GM20431 (cell line): ENCODE results near the gene ITGB2.

Source experiments
- in situ Hi-C: fragments of 300-500 bp; cut with MseI, MboI; formaldehyde crosslinking; loops from one replicate; pipeline ENCODE4 v1.15.0; 2020; ENCODE audit warnings: low sequenced_read_pairs; ENCODE audit not compliant: unreplicated experiment

The ITGB2 gene

DNA sequence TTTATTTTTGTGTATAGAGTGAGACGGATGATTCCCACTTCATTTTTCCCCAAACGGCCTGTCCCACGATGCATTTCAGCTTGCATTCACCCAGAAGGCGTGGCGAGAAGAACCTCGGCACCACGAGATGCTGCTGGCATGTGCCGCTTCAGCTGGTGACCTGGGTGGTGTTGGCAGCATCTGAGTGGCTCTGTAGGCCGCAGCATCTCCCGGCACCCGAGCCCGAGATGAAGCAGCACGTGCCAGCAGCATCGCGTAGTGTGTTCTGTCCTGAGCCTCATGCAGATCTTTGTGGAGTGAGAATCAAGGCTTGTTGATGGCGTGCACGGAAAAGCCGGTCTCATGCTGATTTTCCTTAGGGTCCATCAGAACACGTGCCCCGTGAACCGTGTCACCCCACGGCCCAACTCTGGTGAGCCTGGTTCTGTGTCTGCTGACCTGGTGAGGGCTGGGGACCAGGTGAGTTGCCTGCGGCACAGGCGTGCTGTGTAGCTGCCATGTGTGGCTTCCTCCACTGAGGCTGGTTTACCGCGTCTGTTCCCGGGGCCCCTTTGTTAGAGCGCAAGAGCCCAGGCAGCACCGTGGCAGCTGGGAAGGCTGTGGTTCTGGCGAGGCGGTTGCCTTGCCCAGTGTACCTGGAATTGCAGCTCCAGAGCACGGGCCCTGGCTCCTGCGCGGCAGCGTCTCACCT, 35.8 kb upstream of the ITGB2 start:
- in situ Hi-C loops: loop anchor here (10.0 kb wide), 1 partner anchor 178 kb away; no protein-coding TSS in a partner anchor

DNA sequence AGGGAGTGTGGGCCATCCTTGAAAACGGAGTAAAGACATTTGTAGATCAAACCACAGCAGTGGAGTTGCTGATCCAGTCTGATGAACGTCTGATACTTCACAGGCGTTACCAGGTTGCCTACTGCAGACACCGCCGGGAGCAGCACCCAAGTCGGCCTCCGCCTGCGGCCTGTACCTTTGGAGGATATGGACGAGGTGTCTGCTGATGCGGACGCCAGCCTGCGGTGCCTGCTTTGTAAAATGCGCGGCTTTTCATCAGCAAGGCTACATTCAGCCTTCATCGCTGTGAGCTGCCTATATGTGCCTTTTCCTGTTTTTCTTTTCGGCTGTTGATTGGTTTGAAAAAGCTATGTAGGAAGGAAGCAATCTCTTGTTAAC, 35.1 kb upstream of the ITGB2 start:
- in situ Hi-C loops: loop anchor here (10.0 kb wide), 1 partner anchor 179 kb away; no protein-coding TSS in a partner anchor

- in situ Hi-C loops: loop anchor here (10.0 kb wide), 1 partner anchor 180 kb away; no protein-coding TSS in a partner anchor
Measured at GRCh38 chr21:44955141-44955797, 34.6 kb upstream of the ITGB2 start.

- in situ Hi-C loops: loop anchor here (10.0 kb wide), 1 partner anchor 180 kb away; no protein-coding TSS in a partner anchor
Measured at GRCh38 chr21:44954281-44954771, 33.6 kb upstream of the ITGB2 start.

GRCh38 chr21:44953628-44954021, 32.9 kb upstream of the ITGB2 start:
- in situ Hi-C loops: loop anchor here (10.0 kb wide), 1 partner anchor 181 kb away; no protein-coding TSS in a partner anchor

DNA sequence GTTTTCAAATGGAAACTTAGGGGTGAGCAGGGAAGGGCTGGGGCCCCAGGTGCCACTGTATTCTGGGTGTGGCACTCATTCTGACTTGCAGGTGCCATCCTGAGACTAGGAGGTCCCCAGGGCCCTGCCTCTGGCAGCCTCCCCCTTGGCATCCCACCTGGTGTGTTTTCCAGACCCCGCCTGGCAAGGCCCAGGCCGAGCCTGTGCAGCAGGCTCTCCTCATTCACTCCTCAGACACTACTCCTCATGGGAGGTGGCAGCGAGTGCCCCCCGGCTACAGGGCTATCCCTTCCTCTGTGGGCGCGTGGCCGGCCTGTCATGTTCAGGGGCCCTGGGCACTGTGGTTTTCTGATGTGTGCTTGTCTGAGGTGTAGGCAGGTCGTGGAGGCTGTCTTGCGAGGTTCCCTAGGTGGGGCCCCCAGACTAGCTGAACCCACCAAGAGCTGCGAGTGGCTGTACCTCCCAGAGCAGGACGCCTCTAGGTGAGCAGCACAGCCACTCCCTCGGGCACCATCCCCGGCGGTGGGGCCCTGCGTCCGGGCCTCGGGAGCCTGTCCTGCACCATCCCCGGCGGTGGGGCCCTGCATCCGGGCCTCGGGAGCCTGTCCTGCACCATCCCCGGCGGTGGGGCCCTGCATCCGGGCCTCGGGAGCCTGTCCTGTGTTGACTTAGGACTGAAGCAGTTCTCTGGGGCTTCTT, 32.4 kb upstream of the ITGB2 start:
- in situ Hi-C loops: loop anchor here (10.0 kb wide), 1 partner anchor 182 kb away; no protein-coding TSS in a partner anchor

DNA sequence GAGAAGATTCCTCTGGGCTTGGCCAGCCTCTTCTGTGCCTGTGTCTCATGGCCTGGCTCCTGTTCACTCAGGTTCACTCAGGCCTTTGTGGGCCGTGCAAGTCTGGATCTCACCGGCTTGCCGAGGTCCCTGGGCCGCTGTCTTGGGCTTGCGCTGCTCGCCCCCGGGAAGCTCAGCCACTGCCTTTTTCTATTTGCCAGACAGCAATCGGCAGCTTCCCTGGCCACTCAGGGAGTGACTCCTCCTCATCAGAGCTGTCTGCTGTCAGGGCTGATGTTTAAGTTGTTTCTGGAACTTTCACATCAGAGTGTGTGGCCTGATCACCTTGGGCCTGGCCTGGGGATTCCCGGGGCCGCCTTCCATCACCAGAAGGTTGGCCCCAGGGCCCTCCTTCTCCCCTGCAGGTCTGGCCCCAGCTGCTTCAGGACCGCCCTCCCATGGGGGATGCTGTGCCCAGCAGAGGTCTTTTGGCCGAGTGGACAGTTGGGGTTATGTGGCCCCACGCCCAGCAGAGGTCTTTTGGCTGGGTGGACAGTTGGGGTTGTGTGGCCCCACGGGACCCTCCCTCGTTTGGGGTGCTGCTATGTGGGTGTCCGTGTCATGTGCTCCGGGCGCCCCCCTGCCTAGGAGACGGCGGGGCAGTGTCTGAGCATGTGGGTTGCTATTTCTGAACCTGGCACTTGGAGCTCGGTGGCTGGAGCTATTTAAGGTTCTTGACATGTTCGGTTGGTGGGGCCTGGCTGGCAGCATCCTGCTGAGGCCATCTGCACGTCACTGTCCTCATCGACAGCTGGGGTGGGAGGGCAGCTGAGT, 31.6 kb upstream of the ITGB2 start:
- in situ Hi-C loops: loop anchor here (10.0 kb wide), 1 partner anchor 182 kb away; no protein-coding TSS in a partner anchor

- in situ Hi-C loops: loop anchor here (10.0 kb wide), 1 partner anchor 183 kb away; no protein-coding TSS in a partner anchor
Measured at GRCh38 chr21:44951186-44951915, 30.7 kb upstream of the ITGB2 start.

GRCh38 chr21:44950351-44950750, 29.7 kb upstream of the ITGB2 start:
- in situ Hi-C loops: loop anchor here (10.0 kb wide), 1 partner anchor 184 kb away; no protein-coding TSS in a partner anchor

GRCh38 chr21:44949779-44950198, 29.1 kb upstream of the ITGB2 start:
- in situ Hi-C loops: loop anchor here (10.0 kb wide), 2 partner anchors 65 to 185 kb away; no protein-coding TSS in a partner anchor

DNA sequence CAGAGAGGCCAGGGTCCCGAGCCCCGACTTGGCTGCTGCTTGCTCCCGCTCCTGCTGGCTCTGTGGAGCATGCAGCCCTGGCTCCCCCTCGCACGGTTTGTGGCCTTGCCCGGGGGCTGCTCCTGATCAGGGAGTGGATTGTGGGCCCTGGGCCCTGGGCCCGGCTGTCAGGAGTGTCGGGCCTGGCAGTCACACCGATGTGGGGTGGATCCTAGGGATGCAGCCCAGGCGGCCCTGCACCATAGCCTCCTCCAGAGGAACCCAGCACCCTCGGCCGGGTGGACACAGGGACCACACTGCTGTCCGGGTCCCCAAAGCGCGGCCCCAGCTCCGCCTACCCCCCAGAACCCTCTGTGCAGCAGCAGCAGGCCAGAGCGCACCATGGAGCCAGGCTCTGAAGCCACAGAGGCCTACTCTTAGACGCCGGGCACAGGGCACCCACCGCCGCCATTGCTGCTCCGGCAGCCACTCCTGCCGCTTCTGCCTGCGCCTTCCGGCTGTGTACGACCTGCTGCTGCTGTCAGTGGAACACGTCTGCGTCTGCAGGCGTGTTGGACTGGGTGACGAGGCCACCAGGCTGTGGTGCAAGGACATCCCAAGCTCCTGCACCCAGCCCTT, 28.6 kb upstream of the ITGB2 start:
- in situ Hi-C loops: loop anchor here (10.0 kb wide), 1 partner anchor 64 kb away; no protein-coding TSS in a partner anchor

DNA sequence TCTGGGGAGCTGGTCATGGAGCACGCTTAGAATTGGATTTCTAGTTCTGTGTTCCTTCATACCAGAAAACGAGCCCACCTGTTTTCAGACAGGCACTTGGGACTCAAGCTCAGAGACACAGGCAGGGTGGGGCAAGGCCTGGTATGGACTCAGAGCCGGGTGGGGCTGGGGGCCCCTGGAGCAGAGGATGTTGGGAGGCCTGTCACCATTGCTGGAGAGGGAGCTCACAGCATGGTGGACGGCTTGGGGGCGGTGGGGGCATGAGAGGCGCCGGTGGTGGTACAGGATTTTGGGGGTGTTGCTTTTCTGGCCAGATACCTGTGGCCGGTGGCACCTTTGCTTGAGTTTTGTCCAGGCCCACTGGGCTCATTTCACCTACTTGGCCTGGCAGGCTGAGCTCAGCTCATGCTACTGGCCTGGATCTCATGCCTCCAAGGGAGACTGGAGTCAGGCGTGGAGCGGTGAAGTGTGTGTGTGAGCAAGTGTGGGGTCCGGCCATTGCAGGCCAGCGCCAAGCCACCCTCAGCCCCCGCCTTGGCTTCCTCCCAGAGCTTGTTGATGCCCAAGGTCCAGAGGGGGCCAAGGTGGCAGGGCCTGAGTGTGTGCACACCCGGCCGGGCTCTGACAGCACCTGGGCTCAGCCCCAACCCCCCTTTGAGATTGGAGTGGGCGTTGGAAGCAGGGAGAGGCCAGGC, 27.9 kb upstream of the ITGB2 start:
- in situ Hi-C loops: loop anchor here (10.0 kb wide), 1 partner anchor 64 kb away; no protein-coding TSS in a partner anchor

DNA sequence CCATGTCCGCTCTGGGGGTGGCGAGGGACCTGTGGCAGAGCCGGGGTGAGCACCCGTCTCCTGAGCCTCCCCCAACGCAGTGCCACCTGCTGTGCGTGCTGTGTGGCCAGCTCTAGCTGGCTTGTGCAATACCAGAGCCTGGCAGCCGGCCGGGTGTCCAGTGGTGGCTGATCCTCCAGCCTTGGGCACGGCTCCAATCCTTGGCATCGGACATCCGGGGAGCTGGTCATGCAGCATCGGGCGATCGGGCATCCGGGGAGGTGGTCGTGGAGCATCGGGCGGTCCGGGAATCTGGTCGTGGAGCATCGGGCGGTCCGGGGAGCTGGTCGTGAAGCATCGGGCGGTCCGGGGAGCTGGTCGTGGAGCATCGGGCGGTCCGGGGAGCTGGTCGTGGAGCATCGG, 27.2 kb upstream of the ITGB2 start:
- in situ Hi-C loops: loop anchor here (10.0 kb wide), 1 partner anchor 63 kb away; no protein-coding TSS in a partner anchor

- in situ Hi-C loops: loop anchor here (10.0 kb wide), 1 partner anchor 63 kb away; no protein-coding TSS in a partner anchor
Measured at GRCh38 chr21:44947111-44947929, 26.6 kb upstream of the ITGB2 start.

DNA sequence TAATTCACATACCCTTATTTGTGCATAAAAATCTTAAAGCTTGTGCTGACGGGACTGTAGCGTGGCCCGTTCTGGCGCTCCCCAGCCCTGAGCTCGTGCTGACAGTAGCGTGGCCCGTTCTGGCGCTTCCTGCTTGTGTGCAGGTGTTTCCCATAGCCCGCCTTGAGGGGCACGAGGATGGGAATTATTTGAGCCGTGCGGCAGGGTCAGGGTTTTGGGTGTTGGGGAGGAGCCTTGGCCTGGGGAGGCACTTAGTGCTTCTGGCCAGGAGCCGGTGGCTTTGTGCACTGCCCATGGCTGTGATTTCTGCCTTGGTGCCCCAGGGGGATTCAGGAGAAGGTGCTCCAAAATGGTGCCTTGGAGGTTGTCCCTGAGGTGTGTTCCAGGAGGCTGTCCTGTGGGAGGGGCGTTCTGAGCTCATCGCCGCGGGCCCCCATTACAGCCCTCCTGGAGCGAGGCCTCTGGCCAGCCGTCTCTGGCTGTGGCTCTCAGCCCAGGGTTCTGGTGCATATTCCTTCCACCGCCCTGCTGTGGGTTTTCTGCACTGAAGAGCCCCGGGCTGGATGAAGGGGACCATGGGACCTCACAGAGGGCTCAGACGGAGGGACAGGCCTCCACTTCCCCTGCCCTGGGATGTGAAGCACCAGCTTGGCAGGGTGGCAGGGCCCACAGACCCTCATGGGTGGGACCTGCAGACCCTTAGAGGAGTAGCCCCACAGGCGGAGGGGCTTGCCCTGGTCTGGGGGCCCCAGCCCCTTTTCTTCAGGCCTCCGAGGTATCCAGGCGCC, 25.7 kb upstream of the ITGB2 start:
- in situ Hi-C loops: loop anchor here (10.0 kb wide), 1 partner anchor 62 kb away; no protein-coding TSS in a partner anchor

DNA sequence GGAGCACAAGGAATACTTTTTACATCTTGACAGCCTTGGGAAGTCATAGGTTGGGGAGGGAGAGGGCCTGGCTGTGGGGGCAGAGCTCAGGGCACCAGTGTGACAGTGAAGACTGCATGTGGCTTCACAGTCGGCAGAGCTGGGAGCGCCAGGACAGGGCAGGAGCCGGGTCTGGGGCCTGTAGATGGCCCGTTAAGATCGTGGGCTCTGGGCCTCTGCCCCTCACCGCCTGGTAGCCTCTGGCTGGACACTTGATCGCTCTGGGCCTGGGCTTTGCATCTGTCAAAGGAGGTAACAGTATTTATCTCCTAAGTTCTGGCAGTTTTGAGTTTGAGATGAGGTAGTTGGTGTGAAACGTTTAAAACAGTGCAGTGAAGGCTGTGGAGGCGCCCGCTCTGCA, 23.9 kb upstream of the ITGB2 start:
- in situ Hi-C loops: loop anchor here (10.0 kb wide), 1 partner anchor 60 kb away; no protein-coding TSS in a partner anchor
